HG02973 (cell line): ENCODE measurements around the gene KIAA1755.

Source experiments
- ATAC-seq: cut with Tn5 transposase; IDR thresholded peaks from one replicate; pipeline ENCODE4 v1.9.1; 2021; ENCODE audit warnings: moderate library complexity; ENCODE audit not compliant: unreplicated experiment

The KIAA1755 gene

DNA sequence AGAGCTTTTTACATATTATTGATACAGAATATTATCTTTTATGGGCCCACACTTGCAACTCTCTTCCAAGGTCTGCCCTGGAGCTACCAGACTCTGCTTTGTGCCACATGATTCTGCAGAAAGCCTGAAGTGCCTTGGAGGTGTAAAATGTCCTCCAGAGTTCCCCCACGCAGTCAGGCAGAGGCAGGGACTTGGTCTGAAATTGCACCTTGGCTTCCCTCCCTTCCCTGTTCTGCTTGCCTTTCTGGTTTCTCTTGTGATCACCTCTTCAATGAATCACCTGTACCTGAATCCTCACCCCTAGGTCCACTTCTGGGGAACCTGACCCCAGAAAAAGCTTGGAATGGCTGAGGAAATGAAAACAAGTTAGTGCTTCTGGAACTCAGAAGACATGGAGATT, 52.4 kb downstream of the KIAA1755 start:
- ATAC-seq, result no peak

DNA sequence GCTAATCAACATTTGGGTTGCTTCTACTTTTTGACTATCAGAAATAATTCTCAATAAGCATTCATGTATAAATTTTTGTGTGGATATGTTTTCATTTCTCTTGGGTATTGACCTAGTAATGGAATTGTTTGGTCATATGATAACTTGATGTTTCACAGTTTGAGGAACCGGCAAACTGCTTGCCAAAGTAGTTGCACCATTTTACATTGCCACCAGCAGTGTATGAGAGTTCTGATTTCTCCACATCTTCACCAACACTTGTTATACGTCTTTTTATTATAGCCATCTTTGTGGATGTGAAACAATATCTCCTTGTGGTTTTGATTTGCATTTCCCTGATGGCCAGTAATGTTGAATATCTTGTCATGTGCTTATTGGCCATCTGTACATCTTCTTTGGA, 52.9 kb downstream of the KIAA1755 start:
- no peak for ATAC-seq

DNA sequence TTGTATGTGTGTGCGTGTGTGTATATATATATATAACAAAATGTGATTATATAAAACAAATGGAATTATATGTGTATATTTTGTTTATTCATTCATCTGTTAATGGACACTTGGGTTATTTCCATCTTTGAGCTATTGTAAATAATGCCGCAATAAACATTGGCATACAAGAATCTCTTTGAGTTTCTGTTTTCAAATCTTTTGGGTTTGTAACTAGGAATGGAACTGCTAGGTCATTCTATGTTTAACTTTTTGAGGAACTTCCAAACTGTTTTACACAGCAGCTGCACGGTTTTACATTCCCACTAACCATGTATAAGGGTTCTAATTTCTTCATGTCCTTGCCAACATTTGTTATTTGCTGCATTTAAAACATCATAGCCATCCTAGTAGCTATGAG, 55.5 kb downstream of the KIAA1755 start:
- no peak for ATAC-seq

DNA sequence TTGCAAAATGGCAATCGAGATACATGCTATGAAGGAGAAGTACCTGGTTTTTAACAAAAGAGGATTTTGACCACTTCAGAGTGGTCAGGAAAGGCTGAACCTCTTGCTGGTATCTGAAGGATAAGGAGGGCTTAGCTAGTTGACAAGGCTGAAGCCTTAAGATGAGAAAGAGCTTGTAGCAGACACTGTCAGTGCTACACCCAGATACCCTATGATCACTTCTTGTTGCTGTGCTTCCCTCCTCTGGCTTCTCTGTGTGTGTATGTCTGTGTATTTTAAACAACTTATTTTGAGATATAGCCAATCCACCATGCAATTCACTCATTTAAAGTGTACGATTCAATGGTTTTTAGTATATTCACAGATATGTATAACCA, 56.6 kb downstream of the KIAA1755 start:
- ATAC-seq, result no peak

DNA sequence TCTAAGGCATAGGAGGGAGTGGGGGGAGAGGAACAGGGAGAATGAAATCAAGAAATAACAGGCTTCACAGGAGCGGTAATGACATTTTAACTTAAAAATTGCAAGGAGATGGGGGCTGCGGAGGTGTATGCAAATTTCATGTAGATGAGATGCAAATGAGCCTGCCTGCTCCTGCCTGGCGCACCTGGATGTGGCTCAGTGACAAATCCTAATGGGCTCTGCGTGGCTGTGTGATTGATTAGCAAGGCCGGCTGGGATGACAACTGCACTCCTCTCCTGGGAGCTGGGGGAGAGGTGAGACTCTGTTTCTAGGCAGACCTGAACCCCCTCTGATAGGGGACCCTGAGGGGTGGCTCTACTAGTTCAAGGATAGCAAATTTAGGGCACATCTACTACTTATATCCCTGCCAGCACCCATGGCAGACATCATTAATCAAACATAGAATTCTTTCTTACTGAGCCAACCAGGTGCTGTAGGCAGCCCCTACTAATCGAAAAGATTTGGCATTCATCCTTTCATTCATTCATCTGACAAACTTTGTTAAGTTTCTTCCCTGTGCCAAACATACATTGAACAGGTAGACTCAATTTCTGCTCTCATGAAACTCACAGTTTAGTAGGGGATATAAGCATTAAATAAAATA, 57.1 kb downstream of the KIAA1755 start:
- ATAC-seq, result no peak

DNA sequence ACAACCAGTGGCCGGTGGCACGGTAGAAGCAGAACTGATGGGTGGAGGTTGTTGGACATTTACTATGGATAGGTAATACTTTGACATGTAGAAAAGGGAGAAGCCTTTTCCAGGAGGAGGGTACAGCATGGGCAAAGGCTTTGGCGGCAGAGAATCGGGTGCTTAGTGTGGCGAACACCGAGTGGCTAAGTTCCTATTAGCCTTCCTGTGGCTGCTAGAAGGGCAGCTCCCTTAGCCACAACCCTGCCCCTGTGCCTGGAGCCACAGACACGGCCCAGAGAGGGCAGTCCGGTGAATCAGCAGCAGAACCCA, 57.6 kb downstream of the KIAA1755 start:
- ATAC-seq, result no peak

DNA sequence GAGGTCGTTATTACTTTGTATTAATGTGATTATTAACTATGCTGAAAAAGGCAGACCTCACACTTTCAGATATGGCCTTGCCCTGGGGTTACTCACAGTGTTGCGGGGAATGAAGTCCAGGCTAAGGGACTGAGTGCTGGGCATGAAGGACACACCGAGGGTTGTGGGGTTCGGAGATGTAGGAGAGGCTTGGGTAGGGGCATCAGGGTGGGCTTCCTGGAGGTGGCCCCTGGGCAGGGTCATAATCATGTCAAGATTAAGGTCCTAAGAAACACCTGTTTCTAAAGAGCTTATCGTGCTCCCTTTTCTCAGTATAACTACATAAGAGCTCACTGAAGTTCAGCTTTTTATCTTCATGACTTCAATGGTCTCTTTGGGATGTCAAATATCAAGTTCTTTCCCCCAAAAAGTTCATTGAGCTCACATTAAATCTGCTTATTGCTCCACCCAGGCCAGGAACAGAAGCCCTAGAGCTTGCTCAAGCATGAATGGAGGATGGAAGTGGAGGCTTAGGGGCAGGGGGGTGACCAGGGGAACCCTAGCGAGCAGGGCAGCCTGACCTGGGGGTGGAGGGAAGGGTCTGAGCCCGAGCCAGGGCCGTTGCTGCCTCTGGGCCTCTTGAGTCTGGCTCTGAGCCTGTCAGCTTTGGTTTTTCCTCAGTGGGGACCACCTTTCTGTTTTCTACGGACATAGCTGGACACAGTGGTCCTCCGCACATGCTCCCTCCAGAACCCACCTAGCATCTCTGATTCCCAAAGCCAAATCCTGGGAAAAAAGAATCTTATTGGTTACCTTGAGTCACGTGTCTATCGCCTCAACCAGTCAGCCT, 58.2 kb downstream of the KIAA1755 start:
- no peak for ATAC-seq

DNA sequence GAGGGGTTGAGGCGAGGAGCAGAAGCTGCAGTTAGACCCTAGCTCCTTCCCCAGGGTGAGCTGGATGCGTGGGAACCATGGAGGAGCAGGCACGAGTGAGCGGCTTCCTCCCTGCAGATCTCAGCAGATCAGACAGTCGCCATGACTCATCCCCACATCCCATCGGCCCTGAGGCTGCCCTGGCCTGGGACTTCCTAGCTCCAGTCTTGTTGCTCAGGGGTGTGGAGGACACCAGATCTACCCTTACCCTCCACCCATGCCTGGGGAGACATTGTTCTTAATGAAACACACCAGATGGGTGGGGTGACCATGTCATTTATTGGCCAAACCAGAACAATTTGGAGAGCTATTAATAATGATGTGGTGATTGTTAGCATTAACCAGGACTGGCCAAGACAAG, 59.2 kb downstream of the KIAA1755 start:
- ATAC-seq, result no peak

DNA sequence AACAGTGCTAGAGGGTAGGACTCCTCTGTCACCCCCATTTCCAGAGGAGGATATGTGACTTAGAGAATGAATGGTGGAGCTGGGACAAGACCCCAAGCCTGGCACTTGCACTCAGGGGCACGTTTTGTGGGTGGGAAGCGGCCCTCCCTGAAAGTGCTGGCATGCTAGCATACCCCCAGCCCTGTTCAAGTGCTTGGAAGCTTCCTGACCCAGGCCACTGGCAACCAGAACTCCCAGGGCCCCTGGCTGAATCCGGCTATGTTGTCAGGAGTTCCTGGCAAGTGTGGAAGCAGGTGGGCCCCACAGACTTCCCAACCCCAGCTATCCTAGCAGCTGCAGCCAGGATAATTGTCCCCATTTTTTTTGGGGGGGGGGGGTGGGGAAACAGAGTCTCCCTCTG, 59.9 kb downstream of the KIAA1755 start:
- no peak for ATAC-seq

DNA sequence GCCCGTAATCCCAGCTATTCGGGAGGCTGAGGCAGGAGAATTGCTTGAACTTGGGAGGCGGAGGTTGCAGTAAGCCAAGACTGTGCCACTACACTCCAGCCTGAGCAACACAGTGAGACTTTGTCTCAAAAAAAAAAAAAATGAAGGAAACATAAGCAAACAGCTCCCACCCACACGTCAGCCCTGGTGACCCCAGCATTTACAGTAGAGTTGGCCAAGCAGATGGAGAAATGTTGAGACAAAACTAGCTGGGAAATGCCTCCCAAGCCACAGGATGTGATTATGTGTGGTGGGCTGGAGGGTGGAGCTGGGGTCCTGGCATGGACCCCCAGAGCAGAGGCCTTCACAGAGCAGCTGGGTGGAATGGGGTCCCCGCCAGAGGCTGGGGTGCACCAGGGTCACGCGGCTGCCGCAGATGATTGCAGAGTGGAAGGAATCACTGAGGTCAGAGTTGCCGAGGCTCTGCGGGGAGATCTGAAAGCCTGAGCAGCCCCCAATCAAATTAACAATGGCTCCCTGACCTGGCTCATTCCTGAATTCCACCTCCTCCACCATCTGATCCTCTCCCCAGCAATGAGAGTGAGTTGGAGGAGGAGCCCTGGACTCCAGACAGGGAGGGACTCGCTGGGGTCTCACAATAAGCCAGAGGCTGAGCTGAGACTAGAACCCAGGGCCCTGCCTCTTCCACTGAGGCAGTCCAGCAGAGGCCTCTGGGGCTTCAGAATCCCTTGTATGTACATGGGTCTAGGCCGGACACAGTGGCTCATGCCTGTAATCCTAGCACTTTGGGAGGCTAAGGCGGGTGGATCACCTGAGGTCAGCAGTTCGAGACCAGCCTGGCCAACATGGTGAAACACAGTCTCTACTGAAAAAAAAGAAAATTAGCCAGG, 60.8 kb downstream of the KIAA1755 start:
- no peak for ATAC-seq

DNA sequence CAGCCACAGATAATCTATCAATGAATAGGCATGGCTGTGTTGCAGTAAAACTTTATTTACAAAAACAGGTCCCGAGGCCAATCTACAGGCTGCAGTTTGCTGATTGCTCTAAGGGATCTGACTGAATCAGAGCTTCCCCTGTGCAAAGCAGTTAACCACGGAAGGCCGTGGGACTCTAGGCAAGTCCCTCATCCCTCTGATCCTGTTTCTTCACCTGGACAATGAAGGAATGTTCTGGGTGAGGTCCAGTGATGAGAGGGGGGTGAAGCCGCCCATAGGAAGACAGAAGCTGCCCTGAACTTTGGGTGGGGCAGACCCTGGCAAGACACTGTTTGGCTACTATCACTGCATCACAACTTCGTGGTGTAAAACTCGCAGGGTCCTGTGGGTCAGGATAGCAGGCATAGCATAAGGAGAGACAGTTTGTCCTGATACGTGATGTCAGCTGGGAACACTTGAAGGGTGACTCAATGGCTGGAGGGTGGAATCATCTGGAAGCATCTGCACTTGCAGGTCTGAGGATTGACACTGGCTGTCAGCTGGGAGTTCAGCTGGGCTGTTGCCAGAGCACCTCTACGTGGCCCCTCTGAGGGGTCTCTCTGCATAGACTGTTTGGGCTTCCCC, 62.2 kb downstream of the KIAA1755 start:
- ATAC-seq, result no peak

DNA sequence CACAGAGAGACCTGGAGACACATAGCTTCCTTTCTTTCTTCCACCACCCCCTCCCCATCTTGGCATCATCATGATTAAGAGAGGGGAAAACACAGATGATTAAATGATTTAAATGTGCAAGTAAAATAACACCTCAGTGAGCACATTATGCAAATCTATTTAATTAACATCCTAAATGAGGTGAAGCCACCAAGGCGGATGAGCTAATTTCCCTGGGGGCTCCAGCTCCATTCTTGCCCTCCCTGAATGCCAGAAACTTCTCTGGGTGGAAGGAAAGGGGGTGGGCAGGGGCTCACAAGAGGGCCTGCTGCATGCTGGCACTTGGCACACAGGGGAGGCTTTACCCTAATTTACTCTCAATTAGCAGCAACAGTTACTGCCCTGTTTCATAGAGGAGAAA, 62.9 kb downstream of the KIAA1755 start:
- no peak for ATAC-seq

DNA sequence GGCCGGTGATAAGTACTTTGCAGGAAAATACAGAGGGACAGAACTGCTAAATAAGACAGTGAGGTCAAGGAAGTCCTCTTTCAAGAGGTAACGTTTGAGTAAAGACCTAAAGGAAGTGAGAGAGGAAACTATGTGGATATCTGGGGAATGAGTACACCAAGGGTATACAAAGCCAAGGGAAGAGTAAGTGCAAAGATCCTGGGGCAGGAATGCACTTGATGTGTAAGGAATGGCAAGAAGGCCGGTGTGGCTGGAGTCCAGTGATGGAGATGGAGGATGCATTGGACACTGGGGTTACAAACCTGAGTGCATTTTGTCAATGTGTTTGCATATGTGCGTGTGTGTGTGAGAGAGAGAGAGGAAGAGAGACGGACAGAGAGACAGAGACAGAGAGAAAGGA, 63.3 kb downstream of the KIAA1755 start:
- no peak for ATAC-seq

DNA sequence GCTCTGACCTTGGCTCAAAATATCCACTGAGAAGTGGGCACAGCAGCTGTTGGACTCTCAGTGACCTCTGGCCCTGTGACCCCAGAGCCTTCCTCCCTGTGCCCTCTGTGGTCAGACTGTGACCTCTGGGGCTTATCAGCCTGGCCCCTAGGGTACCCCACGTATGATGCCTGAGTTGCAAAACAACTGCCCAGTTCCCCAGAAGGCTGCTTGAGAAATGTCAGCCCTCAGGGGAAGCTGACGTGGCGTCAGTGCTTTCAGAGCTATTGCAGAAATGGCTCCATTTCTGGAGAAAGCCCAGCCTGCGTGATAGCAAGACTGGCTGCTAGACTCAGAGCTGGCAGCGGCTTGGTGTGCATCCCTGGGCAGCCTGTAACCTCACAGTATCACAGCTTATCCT, 63.9 kb downstream of the KIAA1755 start:
- ATAC-seq, result no peak

DNA sequence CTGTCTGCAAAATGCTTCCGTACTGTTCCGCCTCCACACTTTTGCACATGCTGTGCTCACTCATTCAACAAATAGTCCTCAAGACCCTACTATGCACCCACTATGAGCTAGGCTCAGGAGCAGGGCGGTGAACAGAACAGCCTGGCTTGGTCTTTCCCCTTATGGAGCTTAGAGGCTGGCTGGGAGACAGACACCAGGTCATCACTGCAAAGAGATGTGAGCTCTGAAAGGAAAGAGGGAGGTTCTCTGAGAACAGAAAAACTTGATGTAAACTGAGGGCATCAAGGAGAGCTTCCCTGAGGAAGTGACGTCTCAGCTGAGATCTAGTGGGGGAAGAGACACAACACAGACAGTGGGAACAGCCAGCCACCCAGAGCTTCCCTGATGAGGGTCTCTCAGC, 64.5 kb downstream of the KIAA1755 start:
- no peak for ATAC-seq

DNA sequence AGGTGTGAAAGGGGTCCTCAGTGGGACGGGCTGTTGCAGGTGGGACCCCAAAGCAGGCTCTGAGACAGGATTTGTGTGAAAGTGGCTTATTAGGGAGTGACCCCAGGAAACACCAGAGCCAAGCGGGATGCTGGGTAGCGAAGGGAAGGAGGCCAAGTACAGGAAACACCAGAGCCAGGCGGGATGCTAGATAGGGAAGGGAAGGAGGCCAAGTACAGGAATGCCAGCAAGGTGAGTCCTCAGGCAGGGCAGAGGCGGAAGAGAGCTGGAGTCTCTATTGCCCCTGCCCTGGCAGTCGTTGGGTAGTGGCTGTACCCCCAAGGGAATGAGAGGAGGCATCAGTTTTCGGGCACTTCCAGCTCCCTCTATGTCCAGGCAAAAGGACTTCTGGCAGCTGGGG, 65.0 kb downstream of the KIAA1755 start:
- ATAC-seq, result no peak

DNA sequence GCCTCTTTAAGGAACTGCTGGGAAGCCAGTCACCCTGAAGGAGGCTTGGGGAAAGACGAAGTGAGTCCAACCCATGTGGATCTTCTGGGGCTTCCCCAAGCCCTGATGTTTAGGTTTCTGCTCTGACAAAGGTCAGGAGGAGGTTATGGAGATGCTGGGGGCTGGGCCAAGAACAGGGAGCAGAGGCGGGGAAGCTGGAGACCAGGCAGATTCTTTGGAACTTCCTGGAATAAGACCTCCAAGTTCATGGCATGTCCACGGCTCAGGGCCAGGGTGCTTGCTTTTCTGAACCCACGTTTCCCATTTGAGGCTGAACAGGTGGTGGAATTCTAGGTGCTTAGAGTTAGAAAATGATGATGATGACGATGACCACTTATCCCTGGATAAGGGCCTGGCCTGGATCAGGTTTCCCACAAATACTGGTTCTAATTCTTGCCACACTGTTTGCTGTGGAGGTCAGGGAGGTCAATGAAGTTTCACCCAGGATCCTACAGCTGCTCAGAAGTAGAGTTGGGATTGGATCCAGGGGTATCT, 65.5 kb downstream of the KIAA1755 start:
- ATAC-seq, result no peak

DNA sequence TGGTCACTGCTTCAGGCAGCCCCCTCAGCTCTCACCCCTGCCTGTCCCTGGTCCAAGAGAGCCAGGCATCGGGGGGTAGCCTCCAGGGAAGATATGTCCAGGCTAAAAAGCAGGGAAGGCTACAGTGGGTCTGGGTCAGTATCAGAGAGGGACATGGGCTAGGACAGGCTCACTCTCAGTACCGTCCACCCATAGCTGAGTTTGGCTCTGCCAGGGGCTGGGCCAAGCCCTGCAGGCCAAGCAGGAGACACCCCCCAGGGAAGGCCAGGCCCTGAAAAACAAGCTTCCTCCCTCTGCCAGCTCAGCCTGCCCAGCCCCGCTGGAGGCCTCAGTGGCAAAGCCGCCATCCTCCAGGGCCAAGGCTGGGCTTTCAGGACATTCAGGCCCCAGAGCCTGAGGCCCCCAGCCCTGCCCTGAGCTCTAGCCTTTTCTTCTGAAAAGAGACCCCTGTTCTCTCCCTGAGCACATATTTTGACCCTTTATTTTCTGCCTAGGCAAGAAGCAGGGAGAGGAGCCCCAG, 66.9 kb downstream of the KIAA1755 start:
- no peak for ATAC-seq

DNA sequence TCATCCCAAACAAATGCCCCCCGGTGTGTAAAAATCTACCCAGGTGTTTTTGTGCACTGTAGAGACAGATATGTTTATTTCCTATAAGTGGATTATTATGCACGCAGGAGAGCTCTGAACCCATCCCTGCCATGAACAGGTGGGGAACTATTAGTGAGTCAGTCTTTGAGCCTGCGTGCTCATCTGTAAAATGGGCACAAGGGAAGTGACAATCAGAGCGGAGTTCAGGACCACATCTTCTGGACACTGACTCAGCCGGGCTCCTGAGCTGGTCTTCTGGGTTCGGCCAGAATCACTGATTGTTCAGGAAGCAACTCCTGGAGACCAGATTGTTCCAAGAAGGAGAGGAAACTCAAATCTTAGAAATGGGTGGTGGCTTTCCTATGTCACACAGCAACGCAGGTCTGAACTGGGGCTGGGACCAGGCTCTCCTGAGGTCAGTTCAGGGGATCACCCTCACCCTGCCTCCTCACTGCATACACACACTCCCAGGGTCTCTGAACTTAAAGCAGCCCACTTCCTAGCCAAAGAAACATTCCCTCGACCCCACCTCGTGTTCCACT, 68.1 kb downstream of the KIAA1755 start:
- no peak for ATAC-seq

DNA sequence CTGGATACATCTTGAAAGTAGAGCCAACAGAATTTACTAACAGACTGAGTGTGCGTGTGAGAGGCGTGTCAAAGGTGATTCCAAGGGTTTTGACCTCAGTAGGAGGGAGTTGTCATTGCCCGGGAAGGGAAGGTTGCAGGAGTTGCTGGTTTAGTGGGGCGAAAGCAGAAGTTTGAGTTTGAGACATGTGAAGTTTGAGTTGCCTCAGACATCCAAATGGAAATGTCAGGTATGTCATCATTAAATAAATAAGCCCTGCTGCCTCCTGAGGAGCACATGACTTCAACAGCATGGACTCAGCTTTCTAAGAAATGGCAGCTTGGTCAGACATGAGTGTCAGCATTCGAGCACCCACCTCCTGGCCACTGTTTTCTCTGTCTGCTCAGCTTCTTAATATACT, 68.9 kb downstream of the KIAA1755 start:
- no peak for ATAC-seq

DNA sequence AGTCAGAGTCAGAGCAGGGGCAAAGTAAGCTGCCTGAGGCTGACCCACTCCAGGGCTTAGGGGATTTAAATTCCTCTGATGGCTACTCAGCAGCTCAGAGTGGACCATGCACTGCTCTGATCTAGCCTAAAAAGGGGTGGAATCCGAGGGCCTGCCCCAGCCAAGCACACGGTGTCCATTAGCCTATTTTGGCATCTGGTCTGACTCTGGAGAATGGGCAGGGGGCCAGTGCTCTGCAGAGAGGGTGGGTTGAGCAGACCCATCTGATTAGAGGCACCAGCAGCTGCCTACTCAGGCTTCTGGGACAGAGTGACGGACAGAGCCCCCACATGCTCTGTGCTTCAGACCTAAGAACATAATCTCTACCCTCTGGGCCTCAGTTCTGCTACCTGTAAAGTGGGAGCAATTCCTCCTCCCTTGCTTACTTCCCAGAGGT, 69.6 kb downstream of the KIAA1755 start:
- no peak for ATAC-seq
